ENCODE results near the gene S100A13.
"Not testable (repeated sequence)": the region's sequence is repeated elsewhere in the genome, so short reads cannot be mapped to it uniquely, and the experiment has no call there.

Gene S100A13

GRCh38 chr1:153598309-153599172, 28.8 kb downstream of the S100A13 start:
- DNase-seq = peak; percentile 20

DNA sequence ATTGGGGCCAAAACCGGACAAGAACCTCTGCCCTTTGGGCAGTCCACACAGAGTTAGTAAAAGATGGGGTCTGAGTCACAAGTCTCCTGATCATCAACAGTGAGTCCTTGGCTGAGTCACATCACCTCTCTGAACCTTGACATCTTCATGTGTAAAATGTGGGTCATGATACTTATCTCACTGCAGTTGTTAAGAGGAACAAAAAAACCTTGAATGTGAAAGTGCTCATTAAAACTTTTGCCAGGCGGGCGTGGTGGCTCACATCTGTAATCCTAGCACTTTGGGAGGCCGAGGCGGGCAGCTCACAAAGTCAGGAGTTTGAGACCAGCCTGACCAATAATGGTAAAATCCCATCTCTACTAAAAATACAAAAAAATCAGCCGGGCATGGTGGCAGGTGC, 30.1 kb downstream of the S100A13 start:
- DNase-seq = no peak

- no peak for DNase-seq
These were observed 34.6 kb downstream of the S100A13 start for GRCh38 chr1:153592748-153593147.

DNA sequence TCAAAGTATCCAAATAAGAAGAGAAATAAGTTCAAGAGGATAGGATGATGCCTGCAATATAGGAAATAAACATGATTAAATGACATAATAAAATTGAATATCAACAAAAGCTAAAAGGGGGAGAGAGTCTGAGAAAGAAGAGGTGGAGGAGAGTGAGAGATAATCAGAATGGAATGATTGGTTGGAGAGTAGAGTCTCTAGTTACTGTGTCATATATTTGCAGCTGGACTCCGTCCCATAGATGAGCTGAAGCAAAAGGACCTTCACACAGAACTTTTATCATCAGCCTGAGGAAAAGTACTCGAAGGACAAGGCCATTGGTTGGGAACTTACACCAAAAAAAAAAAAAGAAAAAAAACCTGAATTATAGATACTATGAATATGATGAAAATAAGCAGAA, 38.8 kb downstream of the S100A13 start:
- DNase-seq = no peak

GRCh38 chr1:153588033-153588432, 39.3 kb downstream of the S100A13 start:
- not testable (repeated sequence) for DNase-seq

DNA sequence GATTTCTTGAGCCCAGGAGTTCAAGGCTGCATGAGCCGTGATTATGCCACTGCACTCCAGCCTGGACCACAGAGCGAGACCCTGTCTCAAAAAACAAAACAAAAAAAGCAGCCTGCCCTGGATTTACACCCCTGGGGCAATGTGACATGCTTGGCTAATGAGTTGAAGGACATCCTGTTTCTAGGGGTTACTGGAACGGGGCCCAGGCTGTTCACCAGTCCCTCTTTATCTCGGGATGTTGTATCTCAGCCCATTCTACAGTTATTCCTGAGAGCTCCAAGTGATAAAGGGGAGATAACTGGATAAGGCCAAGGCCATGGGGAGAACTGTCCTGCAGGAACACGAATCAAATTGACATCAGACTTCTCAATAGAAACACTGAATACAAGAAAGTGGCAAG, 40.0 kb downstream of the S100A13 start:
- DNase-seq = no peak

DNA sequence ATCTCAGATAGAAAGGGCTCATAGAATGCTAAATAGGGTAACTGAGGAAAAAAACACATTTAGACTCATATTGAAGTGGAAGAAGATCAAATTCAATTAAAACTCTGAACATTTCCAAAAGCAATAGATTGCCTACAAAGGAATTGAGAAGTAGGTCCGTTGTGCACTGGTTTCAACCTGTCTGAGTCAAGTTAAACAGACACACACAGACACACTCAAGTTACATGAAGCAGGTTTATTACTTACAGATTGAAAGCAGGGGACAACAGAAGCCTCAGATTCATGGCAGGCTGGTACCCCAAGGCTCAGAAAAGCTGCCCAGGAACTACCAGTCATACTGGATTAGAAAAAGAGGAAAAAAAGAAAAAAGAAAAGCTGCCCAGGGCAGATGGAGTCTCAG, 41.0 kb downstream of the S100A13 start:
- no peak for DNase-seq

- no peak for DNase-seq
These were observed 42.3 kb downstream of the S100A13 start for GRCh38 chr1:153585006-153585405.

DNA sequence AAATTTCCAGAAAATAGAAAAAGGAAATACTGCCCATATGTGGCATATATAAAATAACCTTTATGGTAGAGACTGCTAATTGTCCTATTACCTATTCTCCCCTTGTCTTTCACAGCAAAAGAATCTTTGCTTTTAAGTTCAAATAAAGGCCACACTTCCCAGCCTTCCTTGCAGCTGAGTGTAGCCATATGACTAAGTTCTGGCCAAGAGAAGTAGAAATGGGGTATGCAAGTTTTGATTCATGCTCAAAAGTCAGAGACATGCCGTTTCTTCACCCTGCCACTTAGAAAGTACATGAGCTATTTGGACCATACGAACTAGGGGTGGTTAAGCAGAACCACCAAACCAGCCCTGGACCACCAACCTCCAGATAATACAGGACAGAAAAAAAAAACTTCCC, 43.3 kb downstream of the S100A13 start:
- DNase-seq = no peak

- DNase-seq = not testable (repeated sequence)
These were observed 43.8 kb downstream of the S100A13 start for GRCh38 chr1:153583514-153583913.

DNA sequence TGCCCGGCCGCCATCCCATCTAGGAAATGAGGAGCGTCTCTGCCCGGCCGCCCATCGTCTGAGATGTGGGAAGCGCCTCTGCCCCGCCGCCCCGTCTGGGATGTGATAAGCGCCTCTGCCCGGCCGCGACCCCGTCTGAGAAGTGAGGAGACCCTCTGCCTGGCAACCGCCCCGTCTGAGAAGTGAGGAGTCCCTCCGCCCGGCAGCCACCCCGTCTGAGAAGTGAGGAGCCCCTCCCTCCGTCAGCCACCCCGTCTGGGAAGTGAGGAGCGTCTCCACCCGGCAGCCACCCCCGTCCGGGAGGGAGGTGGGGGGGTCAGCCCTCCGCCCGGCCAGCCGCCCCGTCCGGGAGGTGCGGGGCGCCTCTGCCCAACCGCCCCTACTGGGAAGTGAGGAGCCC, 44.5 kb downstream of the S100A13 start:
- not testable (repeated sequence) for DNase-seq

GRCh38 chr1:153578936-153579335, 48.4 kb downstream of the S100A13 start:
- DNase-seq = no peak

DNA sequence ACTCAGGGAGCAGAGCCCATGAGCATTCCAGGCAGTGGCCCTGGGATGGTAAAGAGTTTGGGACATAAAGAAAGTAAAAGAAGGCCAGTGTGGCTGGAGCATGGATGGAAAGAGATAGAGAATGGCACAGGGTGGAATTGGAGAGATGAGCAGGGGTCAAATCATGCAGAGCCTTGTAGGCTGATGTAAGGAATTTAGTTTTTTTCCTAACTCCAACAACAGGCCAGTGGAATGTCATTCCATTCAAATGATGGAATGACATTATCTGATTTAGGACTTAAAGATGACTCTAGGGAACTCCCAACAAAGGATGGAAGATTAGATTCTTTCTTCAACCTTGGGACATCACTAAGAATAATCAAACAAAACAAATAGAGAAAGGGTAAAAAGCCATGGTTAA, 48.8 kb downstream of the S100A13 start:
- no peak for DNase-seq

DNA sequence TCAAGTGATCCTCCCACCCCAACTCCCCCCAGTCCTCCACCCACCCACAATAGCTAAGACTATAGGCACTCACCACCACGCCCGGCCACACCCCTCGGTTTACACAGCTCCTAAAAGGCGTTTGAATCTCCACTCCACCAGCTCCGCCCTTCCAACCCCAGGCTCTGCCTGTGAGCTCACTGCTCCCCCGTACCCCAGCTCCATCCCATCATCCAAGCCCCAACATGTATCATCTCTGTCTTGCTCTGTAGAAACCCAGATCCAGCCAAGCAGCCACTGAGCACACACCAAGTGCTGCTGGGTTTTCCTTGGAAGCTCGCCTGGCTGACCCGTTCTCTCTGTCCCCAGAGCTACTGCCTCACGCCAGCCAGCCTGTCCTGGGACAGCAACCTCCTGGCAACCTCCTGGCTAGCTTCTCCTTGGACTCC, 49.7 kb downstream of the S100A13 start:
- no peak for DNase-seq

- no peak for DNase-seq
These were observed 50.2 kb downstream of the S100A13 start for GRCh38 chr1:153577138-153577537.

DNA sequence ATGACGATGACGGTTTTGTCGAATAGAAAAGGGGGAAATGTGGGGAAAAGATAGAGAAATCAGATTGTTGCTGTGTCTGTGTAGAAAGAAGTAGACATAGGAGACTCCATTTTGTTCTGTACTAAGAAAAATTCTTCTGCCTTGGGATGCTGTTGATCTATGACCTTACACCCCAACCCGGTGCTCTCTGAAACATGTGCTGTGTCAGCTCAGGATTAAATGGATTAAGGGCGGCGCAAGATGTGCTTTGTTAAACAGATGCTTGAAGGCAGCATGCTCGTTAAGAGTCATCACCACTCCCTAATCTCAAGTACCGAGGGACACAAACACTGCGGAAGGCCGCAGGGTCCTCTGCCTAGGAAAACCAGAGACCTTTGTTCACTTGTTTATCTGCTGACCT, 51.8 kb downstream of the S100A13 start:
- not testable (repeated sequence) for DNase-seq

- not testable (repeated sequence) for DNase-seq
These were observed 52.2 kb downstream of the S100A13 start for GRCh38 chr1:153575081-153575491.

DNA sequence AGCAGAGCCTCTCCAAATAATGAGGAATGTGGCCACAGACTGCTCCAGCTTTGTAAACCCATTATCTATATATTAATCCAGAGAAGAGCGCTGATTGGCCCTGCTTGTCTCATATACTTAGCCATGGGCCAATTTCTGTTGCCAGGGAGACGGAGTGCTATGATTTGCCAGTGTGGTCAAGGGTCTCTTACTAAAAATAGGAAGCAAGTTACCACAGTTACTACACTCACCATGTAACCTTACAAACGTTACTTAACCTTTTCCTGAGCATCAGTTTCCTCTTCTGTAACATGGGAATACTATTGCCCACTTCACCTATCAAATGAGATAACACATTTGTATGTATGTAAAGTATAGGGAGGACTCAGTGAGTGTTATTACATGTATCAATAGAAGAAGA, 54.0 kb downstream of the S100A13 start:
- DNase-seq = no peak

- peak; percentile 58 for DNase-seq
These were observed 54.7 kb downstream of the S100A13 start for GRCh38 chr1:153572569-153573015.

DNA sequence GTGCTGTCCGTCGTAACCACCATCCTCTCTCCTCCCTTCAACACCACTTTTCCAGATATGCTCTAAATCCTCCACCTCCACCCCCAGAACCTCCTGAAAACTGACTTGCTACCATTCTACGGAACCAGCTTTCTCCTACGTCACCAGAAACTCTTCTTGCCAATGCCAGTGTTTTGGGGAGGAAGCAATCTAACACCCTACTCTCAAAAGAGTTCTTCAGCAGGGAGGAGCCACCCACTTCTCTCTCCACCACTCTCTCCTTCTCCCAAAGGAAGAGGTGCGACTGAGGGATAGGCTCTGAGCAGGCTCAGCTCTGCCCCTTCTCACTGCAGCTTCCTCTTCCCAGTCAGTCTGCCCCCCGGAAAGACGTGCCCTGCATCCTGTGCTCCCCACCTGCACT, 55.6 kb downstream of the S100A13 start:
- no peak for DNase-seq

DNA sequence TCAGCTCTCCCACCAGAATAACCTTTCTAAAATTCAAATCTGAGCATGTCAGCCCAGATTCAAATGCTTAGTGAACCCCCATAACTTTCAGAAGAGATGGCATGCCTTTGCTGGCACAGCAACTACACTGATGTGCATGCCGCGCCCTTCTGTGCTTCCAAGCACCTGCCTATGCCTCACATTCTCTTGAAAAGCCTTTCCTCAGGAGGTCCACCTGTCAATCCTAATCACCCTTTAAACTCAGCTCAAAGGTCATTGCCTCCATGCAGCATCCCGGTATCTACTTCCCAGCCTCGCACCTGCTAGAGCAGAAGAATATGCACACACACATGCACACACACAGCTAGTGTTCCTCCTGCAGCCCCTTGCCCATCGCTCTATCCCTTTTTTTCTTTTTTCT, 56.4 kb downstream of the S100A13 start:
- DNase-seq = no peak

- DNase-seq = no peak
These were observed 57.8 kb downstream of the S100A13 start for GRCh38 chr1:153569465-153569864.

Measured in CD4-positive, alpha-beta T cell treated with Interleukin-6 for 4 hours (primary cell).